ENCODE data around the gene ACTN1.

GRCh38 chr14:68986225-68986624 is 7.1 kb upstream of the ACTN1 start:
- TF ChIP-seq CTCF (conservative IDR thresholded peaks at IDR 0.05; ENCODE audit: low read depth, low read length) (no peak), EZH2 (IDR thresholded peaks at IDR 0.05; ENCODE audit: borderline replicate concordance, low read depth, low read length, poor library complexity, severe bottlenecking) (no peak)
